ENCODE results near the gene CHMP4A. TPM values are rescaled to one million over a fixed set of nuclear protein-coding genes. Genes with fewer than 3 reads are reported as not detected.
"Not testable (repeated sequence)": the region's sequence is repeated elsewhere in the genome, so short reads cannot be mapped to it uniquely, and the experiment has no call there.

Gene CHMP4A
- total and polyA plus RNA-seq, 9 of the 15 experiments (the other 6 are each of a cell fraction or from before 2014, with no cell fraction given): 28.8 to 104 (median 52.7) TPM

DNA sequence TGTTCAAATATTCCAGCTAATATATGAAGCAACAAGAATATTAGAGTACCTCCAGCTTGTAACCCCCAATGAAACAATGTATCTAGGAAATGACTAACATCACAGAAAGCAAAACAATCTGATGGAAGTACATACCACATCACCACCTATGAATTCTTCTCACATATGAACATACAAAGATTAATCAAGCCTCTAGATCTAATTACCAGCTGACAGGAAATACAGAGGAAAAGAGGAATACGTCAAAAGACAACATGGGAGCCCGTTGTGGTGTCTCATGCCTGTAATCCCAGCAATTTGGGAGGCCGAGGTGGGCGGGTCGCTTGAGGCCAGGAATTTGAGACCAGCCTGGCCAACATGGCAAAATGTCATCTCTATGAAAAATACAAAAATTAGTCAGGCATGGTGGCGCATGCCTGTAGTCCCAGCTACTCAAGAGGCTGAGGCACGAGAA lies 11.4 kb upstream of the CHMP4A start:
- 93% methylated on average over 7 of the region's 7 CpGs for WGBS (ENCODE audit: insufficient coverage, low coverage, missing lambda C conversion rate)
- Histone ChIP-seq H2AFZ (ENCODE audit: low read depth, low read length) (no peak overlapping the region), H3K4me1 (replicated peaks in 1 of 2; ENCODE audit: control insufficient read depth in 2 of 2, insufficient read depth in 2 of 2, low read length in 2 of 2) (no peaks in the 10 kb centered on the region; a peak in 1 of 5 replicates), H3K79me2 (ENCODE audit: control insufficient read depth, insufficient read depth, low read length) (peaks cover 44% of the 10 kb centered on the region), H4K20me1 (replicated peaks; ENCODE audit: control insufficient read depth, insufficient read depth, low read length) (no peaks in the 10 kb centered on the region), H3K27ac (ENCODE audit: extremely low read depth, low read depth, low read length) (no peak overlapping the region), H3K4me3 (no peak overlapping the region), H3K9me3 (replicated peaks; ENCODE audit: control insufficient read depth, insufficient read depth, low read depth, low read length) (no peaks in the 10 kb centered on the region), H3K9ac (ENCODE audit: insufficient read depth in 1 of 2, low read depth in 2 of 2, low read length in 2 of 2) (no peak overlapping the region), H3K36me3 (ENCODE audit: control insufficient read depth, insufficient read depth, low read length) (peaks cover 12% of the 10 kb centered on the region; the same call in 1 of the 3 replicates), H3K4me2 (ENCODE audit: insufficient read depth, low read length) (no peak overlapping the region), H3K27me3 (ENCODE audit: control insufficient read depth in 2 of 2, insufficient read depth in 2 of 2, low read length in 2 of 2) (no peaks in the 10 kb centered on the region), H3K9me1 (ENCODE audit: control insufficient read depth, insufficient read depth, low read length) (no peaks in the 10 kb centered on the region)
- intact Hi-C loops (cut with micrococcal nuclease) (no loop called here), in situ Hi-C loops (cut with MboI) (no loop called here)
- TF ChIP-seq, protein P1, sequence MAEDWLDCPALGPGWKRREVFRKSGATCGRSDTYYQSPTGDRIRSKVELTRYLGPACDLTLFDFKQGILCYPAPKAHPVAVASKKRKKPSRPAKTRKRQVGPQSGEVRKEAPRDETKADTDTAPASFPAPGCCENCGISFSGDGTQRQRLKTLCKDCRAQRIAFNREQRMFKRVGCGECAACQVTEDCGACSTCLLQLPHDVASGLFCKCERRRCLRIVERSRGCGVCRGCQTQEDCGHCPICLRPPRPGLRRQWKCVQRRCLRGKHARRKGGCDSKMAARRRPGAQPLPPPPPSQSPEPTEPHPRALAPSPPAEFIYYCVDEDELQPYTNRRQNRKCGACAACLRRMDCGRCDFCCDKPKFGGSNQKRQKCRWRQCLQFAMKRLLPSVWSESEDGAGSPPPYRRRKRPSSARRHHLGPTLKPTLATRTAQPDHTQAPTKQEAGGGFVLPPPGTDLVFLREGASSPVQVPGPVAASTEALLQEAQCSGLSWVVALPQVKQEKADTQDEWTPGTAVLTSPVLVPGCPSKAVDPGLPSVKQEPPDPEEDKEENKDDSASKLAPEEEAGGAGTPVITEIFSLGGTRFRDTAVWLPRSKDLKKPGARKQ (CRISPR knock-in tag; IDR thresholded peaks at IDR 0.05): no peak
- TF ChIP-seq, protein P2, sequence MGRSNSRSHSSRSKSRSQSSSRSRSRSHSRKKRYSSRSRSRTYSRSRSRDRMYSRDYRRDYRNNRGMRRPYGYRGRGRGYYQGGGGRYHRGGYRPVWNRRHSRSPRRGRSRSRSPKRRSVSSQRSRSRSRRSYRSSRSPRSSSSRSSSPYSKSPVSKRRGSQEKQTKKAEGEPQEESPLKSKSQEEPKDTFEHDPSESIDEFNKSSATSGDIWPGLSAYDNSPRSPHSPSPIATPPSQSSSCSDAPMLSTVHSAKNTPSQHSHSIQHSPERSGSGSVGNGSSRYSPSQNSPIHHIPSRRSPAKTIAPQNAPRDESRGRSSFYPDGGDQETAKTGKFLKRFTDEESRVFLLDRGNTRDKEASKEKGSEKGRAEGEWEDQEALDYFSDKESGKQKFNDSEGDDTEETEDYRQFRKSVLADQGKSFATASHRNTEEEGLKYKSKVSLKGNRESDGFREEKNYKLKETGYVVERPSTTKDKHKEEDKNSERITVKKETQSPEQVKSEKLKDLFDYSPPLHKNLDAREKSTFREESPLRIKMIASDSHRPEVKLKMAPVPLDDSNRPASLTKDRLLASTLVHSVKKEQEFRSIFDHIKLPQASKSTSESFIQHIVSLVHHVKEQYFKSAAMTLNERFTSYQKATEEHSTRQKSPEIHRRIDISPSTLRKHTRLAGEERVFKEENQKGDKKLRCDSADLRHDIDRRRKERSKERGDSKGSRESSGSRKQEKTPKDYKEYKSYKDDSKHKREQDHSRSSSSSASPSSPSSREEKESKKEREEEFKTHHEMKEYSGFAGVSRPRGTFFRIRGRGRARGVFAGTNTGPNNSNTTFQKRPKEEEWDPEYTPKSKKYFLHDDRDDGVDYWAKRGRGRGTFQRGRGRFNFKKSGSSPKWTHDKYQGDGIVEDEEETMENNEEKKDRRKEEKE (IDR thresholded peaks at IDR 0.05; ENCODE audit: borderline replicate concordance in 1 of 2, control insufficient read depth in 1 of 2, low read depth in 2 of 2, low read length in 1 of 2): no peak
- TF ChIP-seq THRAP3 (IDR thresholded peaks at IDR 0.05; ENCODE audit: borderline replicate concordance): no peak
- ATAC-seq (no peak), FAIRE-seq (no peak), DNase-seq (ENCODE audit: extremely low read depth in 1 of 4, low spot score in 3 of 4) (no peak)
- ChIA-PET CTCF (ENCODE audit: low intra/inter-chr PET ratio) (no interaction called here), POLR2A (interaction anchor here (1.2 kb wide), 1 partner anchor 8 kb away, joined by 4 read pairs; the partner anchor contains the start of gene MDP1)
- BruUV-seq (replicated peaks): no TSS peak

DNA sequence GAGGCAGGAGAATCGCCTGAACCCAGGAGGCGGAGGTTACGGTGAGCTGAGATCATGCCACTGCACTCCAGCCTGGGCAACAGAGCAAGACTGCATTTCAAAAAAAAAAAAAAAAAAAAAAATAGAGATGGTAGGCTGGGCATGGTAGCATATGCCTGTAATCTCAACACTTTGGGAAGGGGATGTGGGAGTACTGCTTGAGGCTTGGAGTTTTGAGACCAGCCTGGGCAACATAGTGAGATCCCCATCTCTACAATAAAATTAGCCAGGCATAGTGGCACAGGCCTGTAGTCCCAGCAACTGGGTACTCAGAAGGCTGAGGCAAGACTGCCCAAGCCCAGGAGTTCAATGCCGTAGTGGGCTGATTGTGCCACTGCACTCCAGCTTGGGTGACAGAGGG lies 9.7 kb upstream of the CHMP4A start:
- H3K27ac ChIP-seq (ENCODE audit: extremely low read depth, low read depth, low read length); H2AFZ ChIP-seq (ENCODE audit: low read depth, low read length); H3K27me3 ChIP-seq (ENCODE audit: control insufficient read depth in 2 of 2, insufficient read depth in 2 of 2, low read length in 2 of 2); POLR2A ChIA-PET; in situ Hi-C loops (cut with MboI); ATAC-seq; H3K4me2 ChIP-seq (ENCODE audit: insufficient read depth, low read length); DNase-seq (ENCODE audit: extremely low read depth in 1 of 4, low spot score in 3 of 4); CTCF ChIA-PET (ENCODE audit: low intra/inter-chr PET ratio); H3K4me1 ChIP-seq (replicated peaks in 1 of 2; ENCODE audit: control insufficient read depth in 2 of 2, insufficient read depth in 2 of 2, low read length in 2 of 2); H3K9ac ChIP-seq (ENCODE audit: insufficient read depth in 1 of 2, low read depth in 2 of 2, low read length in 2 of 2); H3K9me3 ChIP-seq (replicated peaks; ENCODE audit: control insufficient read depth, insufficient read depth, low read depth, low read length); intact Hi-C loops (cut with micrococcal nuclease); FAIRE-seq; BruUV-seq (replicated peaks); H3K9me1 ChIP-seq (ENCODE audit: control insufficient read depth, insufficient read depth, low read length); H4K20me1 ChIP-seq (replicated peaks; ENCODE audit: control insufficient read depth, insufficient read depth, low read length); H3K4me3 ChIP-seq: not testable (repeated sequence)
- Histone ChIP-seq H3K79me2 (ENCODE audit: control insufficient read depth, insufficient read depth, low read length) (peaks cover 38% of the 10 kb centered on the region), H3K36me3 (ENCODE audit: control insufficient read depth, insufficient read depth, low read length) (peaks cover 12% of the 10 kb centered on the region; the same call in 2 of the 3 replicates)
- 83% methylated on average over 3 of the region's 4 CpGs for WGBS (ENCODE audit: insufficient coverage, low coverage, missing lambda C conversion rate)

Measured in K562 (cell line).